K562 (cell line): ENCODE results near the gene PHF19. TPM values are rescaled to one million over a fixed set of nuclear protein-coding genes. Genes with fewer than 3 reads are reported as not detected.

Experiments
- ATAC-seq: fragments of 200-7000 bp; cut with Tn5 transposase; 3 replicates; pipeline ENCODE4 v1.9.1; 2020; ENCODE audit warnings: moderate library complexity
- BruUV-seq: library from RNA; stranded (reverse); fragments of 400-500 nt; replicated peaks from 2 replicates; lab custom pipeline; 2021; lab: Mats Ljungman, UMichigan
- CTCF ChIA-PET: fragments of 300-600 bp; formaldehyde crosslinking; extraction: SDS; loops from one replicate; lab custom pipeline; 2021; ENCODE audit warnings: low intra/inter-chr PET ratio; lab: Yijun Ruan, JAX
- POLR2A ChIA-PET: fragments of 300-600, 350-650 bp; sonication (Branson Sonifier 250); formaldehyde crosslinking; extraction: SDS; loops from one replicate; lab custom pipeline; 2021; ENCODE audit warnings: antibody characterized with exemption, inconsistent platforms; lab: Yijun Ruan, JAX
- DNase-seq, 4 experiments: peaks; one replicate each; pipeline versions ENCODE4 v3.0.0 to v3.0.0-alpha.2; 2011 to 2018; ENCODE audit warnings: low spot score in 3 of 4, mixed read lengths in 3 of 4; ENCODE audit errors: extremely low read depth in 1 of 4
- FAIRE-seq: peaks from 2 replicates; lab custom pipeline; 2011; peaks lifted over from hg19 to GRCh38; lab: Jason Lieb, UNC
- H2AFZ ChIP-seq: 2 replicates; pipeline ENCODE4 v1.6.0; 2011; ENCODE audit warnings: low read depth, low read length, control low read depth, inconsistent platforms
- H3K27ac ChIP-seq: fragments of 200-600 bp; 3 replicates; pipeline ENCODE4 v1.8.0; 2011; ENCODE audit warnings: low read depth, mild to moderate bottlenecking, control low read depth, inconsistent platforms, low read length, moderate library complexity, mixed read lengths; ENCODE audit errors: extremely low read depth
- H3K27me3 ChIP-seq, 2 experiments: fragments of 300-600 bp in 1 of 2; 2 replicates in 1 of 2; 3 replicates in 1 of 2; pipeline versions ENCODE4 v1.6.0 to v1.8.0; 2011; ENCODE audit warnings: inconsistent platforms in 2 of 2, low read length in 2 of 2, mild to moderate bottlenecking in 1 of 2, mixed read lengths in 1 of 2, moderate library complexity in 1 of 2; ENCODE audit not compliant: control insufficient read depth in 2 of 2, insufficient read depth in 2 of 2
- H3K36me3 ChIP-seq: fragments of 300-600 bp; 3 replicates; pipeline ENCODE4 v1.8.0; 2011; ENCODE audit warnings: mild to moderate bottlenecking, low read length, inconsistent platforms; ENCODE audit not compliant: control insufficient read depth, insufficient read depth
- H3K4me1 ChIP-seq, 2 experiments: fragments of 200-600 bp in 1 of 2; replicated peaks in 1 of 2; 2 replicates in 1 of 2; 3 replicates in 1 of 2; pipeline versions ENCODE4 v1.5.1 to v1.8.0; 2011; ENCODE audit warnings: inconsistent platforms in 2 of 2, low read length in 2 of 2, mild to moderate bottlenecking in 1 of 2, mixed read lengths in 1 of 2, moderate library complexity in 1 of 2; ENCODE audit not compliant: control insufficient read depth in 2 of 2, insufficient read depth in 2 of 2
- H3K4me2 ChIP-seq: 2 replicates; pipeline ENCODE4 v1.6.1; 2011; ENCODE audit warnings: low read length, control low read depth, inconsistent platforms, mixed read lengths; ENCODE audit not compliant: insufficient read depth
- H3K4me3 ChIP-seq: fragments of 200-600 bp; sonication (generic), shearing (Covaris generic); 2 replicates; pipeline ENCODE4 v1.5.1; 2016; ENCODE audit warnings: control low read depth, inconsistent platforms
- H3K79me2 ChIP-seq: fragments of 200-600 bp; 3 replicates; pipeline ENCODE4 v1.8.0; 2011; ENCODE audit warnings: low read length, inconsistent platforms; ENCODE audit not compliant: control insufficient read depth, insufficient read depth
- H3K9ac ChIP-seq, 2 experiments: 2 replicates each; pipeline versions ENCODE4 v1.6.0 to v1.6.1; 2011; ENCODE audit warnings: low read depth in 2 of 2, low read length in 2 of 2, control low read depth in 1 of 2, inconsistent platforms in 1 of 2, mild to moderate bottlenecking in 1 of 2, mixed read lengths in 1 of 2; ENCODE audit not compliant: insufficient read depth in 1 of 2
- H3K9me1 ChIP-seq: one replicate; pipeline ENCODE4 v1.6.0; 2011; ENCODE audit warnings: inconsistent platforms, mild to moderate bottlenecking, low read length, moderate library complexity; ENCODE audit not compliant: control insufficient read depth, insufficient read depth
- H3K9me3 ChIP-seq: replicated peaks from 2 replicates; pipeline ENCODE4 v1.5.1; 2011; ENCODE audit warnings: low read depth, low read length, inconsistent platforms; ENCODE audit not compliant: control insufficient read depth, insufficient read depth
- H4K20me1 ChIP-seq: replicated peaks from 2 replicates; pipeline ENCODE4 v1.6.1; 2011; ENCODE audit warnings: low read length, inconsistent platforms, mixed read lengths; ENCODE audit not compliant: control insufficient read depth, insufficient read depth
- COPS2 ChIP-seq: fragments of 450-650 bp; conservative IDR thresholded peaks from 2 replicates; pipeline ENCODE4 v1.6.1; 2016; ENCODE audit warnings: mild to moderate bottlenecking, moderate library complexity
- MCM3 ChIP-seq: fragments of 450-650 bp; IDR thresholded peaks from 2 replicates; pipeline ENCODE4 v1.6.1; 2016
- MTA1 ChIP-seq: fragments of 450-650 bp; IDR thresholded peaks from 2 replicates; pipeline ENCODE4 v1.6.1; 2017; ENCODE audit warnings: borderline replicate concordance
- MYC ChIP-seq, 2 experiments: fragments of 250-450 bp in 1 of 2; sonication (Bioruptor Pico) in 1 of 2; IDR thresholded peaks; 2 replicates each; pipeline versions ENCODE4 v1.5.1 to v1.6.1; 2012 to 2021; ENCODE audit warnings: low read depth in 2 of 2, borderline replicate concordance in 1 of 2, improper control_type of control experiment in 1 of 2, low read length in 1 of 2, mild to moderate bottlenecking in 1 of 2, moderate library complexity in 1 of 2
- NEUROD1 ChIP-seq: fragments of 150-350 bp; IDR thresholded peaks from 2 replicates; pipeline ENCODE4 v1.6.1; 2014; ENCODE audit warnings: borderline replicate concordance, low read length, low read depth; ENCODE audit not compliant: partially characterized antibody
- POLR2B ChIP-seq: fragments of 450-650 bp; IDR thresholded peaks from 2 replicates; pipeline ENCODE4 v1.6.1; 2018; ENCODE audit warnings: low read depth; ENCODE audit not compliant: partially characterized antibody
- PRPF4 ChIP-seq: fragments of 200-400 bp; formaldehyde crosslinking; IDR thresholded peaks from one replicate; pipeline ENCODE4 v1.6.1; 2017; ENCODE audit warnings: low read length, low read depth, mild to moderate bottlenecking; ENCODE audit not compliant: insufficient read depth, poor library complexity, severe bottlenecking
- SIX5 ChIP-seq, 2 experiments: IDR thresholded peaks; 2 replicates each; pipeline ENCODE4 v1.6.1; 2011; ENCODE audit warnings: low read length in 2 of 2, borderline replicate concordance in 1 of 2, low read depth in 1 of 2, mild to moderate bottlenecking in 1 of 2, moderate library complexity in 1 of 2; ENCODE audit not compliant: insufficient read depth in 1 of 2
- SNIP1 ChIP-seq: fragments of 450-650 bp; IDR thresholded peaks from 2 replicates; pipeline ENCODE4 v1.7.1; 2017; ENCODE audit warnings: low read depth, mild to moderate bottlenecking
- TBL1XR1 ChIP-seq, 2 experiments: IDR thresholded peaks; 2 replicates each; pipeline ENCODE4 v1.6.1; 2012; ENCODE audit warnings: improper control_type of control experiment in 2 of 2, low read length in 2 of 2, mild to moderate bottlenecking in 1 of 2
- ZNF717 ChIP-seq: fragments of 250-450 bp; sonication (Bioruptor Pico); IDR thresholded peaks from 2 replicates; pipeline ENCODE4 v1.5.0; 2021
- WGBS: fragments of 100-300 bp; shearing (Covaris generic); methylation state at CpG from one replicate; pipeline ENCODE4 v1.1.6; 2016; ENCODE audit warnings: low coverage, mixed read lengths; ENCODE audit not compliant: insufficient coverage; ENCODE audit errors: missing lambda C conversion rate; 5-methylcytosine and 5-hydroxymethylcytosine counted together
- in situ Hi-C: fragments of 300-500 bp; cut with MboI; formaldehyde crosslinking; loops from 4 replicates; pipeline ENCODE4 v1.15.0; 2018; ENCODE audit warnings: inconsistent platforms, mixed read lengths
- intact Hi-C: fragments of 100-400 bp; cut with micrococcal nuclease; formaldehyde crosslinking; loops from 2 replicates; pipeline ENCODE4 v1.14.2; 2022
- polyA plus RNA-seq, 8 experiments: library from polyadenylated mRNA; depleted of rRNA in 4 of 8; stranded (reverse) in 5 of 8; unstranded in 3 of 8; fragments of >200 nt; fragmentation: Nextera tagmentation in 2 of 8; fragmentation: Illumina TruSeq in 1 of 8; extraction: Ambion mirVana in 2 of 8; extraction: Trizol in 1 of 8; gene quantifications; 2 replicates each; pipeline versions ENCODE4 v1.2.1 to v1.2.3, GENCODE V29; 2011 to 2014; ENCODE audit warnings: inconsistent platforms in 1 of 8, missing spikeins in 1 of 8
- total RNA-seq, 7 experiments: library from RNA; depleted of rRNA in 6 of 7; stranded (reverse); fragments of >200 nt in 6 of 7; fragmentation: Illumina TruSeq in 2 of 7; extraction: Trizol in 2 of 7; gene quantifications; 2 replicates each; pipeline versions ENCODE4 v1.2.1 to v1.2.3, GENCODE V29; 2011 to 2021; ENCODE audit warnings: low replicate concordance in 1 of 7
- TF ChIP-seq, protein P1 (sequence below): fragments of 250-450 bp; sonication (Bioruptor Pico); IDR thresholded peaks from 2 replicates; pipeline ENCODE4 v1.8.0; 2022; ENCODE audit warnings: inconsistent platforms, mild to moderate bottlenecking, moderate library complexity, borderline replicate concordance
- TF ChIP-seq, protein P2 (sequence below): fragments of 250-450 bp; sonication (Bioruptor Pico); IDR thresholded peaks from 2 replicates; pipeline ENCODE4 v1.8.0; 2022; ENCODE audit warnings: moderate library complexity, mild to moderate bottlenecking, inconsistent platforms
- TF ChIP-seq, protein P3 (sequence below): fragments of 450-650 bp; formaldehyde crosslinking; conservative IDR thresholded peaks from 2 replicates; pipeline ENCODE4 v1.4.0; 2022; ENCODE audit warnings: mild to moderate bottlenecking, missing genetic modification characterization
- TF ChIP-seq, protein P4 (sequence below), 3 experiments: IDR thresholded peaks in 2 of 3; conservative IDR thresholded peaks in 1 of 3; 2 replicates each; pipeline ENCODE4 v1.5.1; 2011 to 2012; ENCODE audit warnings: low read length in 3 of 3, mild to moderate bottlenecking in 3 of 3, control low read depth in 2 of 3, improper control_type of control experiment in 1 of 3, inconsistent platforms in 1 of 3, low read depth in 1 of 3, mixed read lengths in 1 of 3, moderate library complexity in 1 of 3; ENCODE audit not compliant: insufficient read depth in 2 of 3
- TF ChIP-seq, protein P5 (sequence below): fragments of 450-650 bp; formaldehyde crosslinking; IDR thresholded peaks from 2 replicates; pipeline ENCODE4 v1.4.0; 2022; ENCODE audit warnings: mild to moderate bottlenecking, moderate library complexity

PHF19 gene
- total and polyA plus RNA-seq, 9 of the 15 experiments (the other 6 are each of a cell fraction or from before 2014, with no cell fraction given): 95.8 to 403 (median 255) TPM

DNA sequence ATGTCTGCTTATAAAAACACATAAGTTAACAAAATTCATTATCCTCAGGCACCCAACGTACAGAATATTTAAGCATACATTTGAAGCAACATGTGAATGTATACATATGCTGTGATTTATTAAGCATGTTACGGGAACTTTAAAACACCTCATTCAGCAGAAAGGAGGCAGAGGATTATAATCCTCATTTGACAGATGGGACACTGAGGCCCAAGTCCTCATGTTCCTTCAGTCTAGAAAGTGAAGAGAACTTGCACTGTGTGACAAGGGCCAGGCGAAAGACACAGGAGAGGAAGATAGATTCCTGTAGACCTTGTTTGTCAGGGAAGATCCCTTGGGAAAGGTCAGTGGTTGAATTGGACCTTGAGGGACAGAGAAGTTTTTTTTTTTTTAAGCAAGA is 26.7 kb downstream of the PHF19 start:
- Histone ChIP-seq H3K4me2 (no peak overlapping the region), H3K36me3 (peaks cover 33% of the 10 kb centered on the region), H2AFZ (no peak overlapping the region), H3K9me3 (no peaks in the 10 kb centered on the region), H3K27ac (no peak overlapping the region), H3K4me3 (no peak overlapping the region), H3K9me1 (no peaks in the 10 kb centered on the region), H3K9ac (no peak overlapping the region), H4K20me1 (no peaks in the 10 kb centered on the region), H3K4me1 (peaks cover 0 to 17% of the 10 kb centered on the region in 2 experiments; a peak in 2 of 5 replicates), H3K27me3 (no peaks in the 10 kb centered on the region), H3K79me2 (no peaks in the 10 kb centered on the region)
- ChIA-PET POLR2A (interaction anchor here (1.0 to 3.2 kb wide), 8 partner anchors 9 to 47 kb away, joined by 3 to 13 read pairs (median 6); no protein-coding TSS in a partner anchor), CTCF (no interaction called here)
- ATAC-seq (no peak), DNase-seq (no peak), FAIRE-seq (no peak)
- TF ChIP-seq SIX5 (IDR thresholded peaks at IDR 0.05; ENCODE audit: borderline replicate concordance in 1 of 2, insufficient read depth in 1 of 2, low read depth in 1 of 2, low read length in 2 of 2) (no peak), MTA1 (no peak), SNIP1 (no peak), COPS2 (no peak), ZNF717 (CRISPR knock-in tag) (no peak), NEUROD1 (no peak), MYC (IDR thresholded peaks at IDR 0.05; ENCODE audit: low read depth, low read length) (no peak), MYC (CRISPR knock-in tag; IDR thresholded peaks at IDR 0.05; ENCODE audit: borderline replicate concordance, low read depth) (no peak), PRPF4 (no peak), TBL1XR1 (IDR thresholded peaks at IDR 0.05; ENCODE audit: low read length in 2 of 2) (0 out of 4 replicates have a peak, but pooled peaks of 1 of the 2 experiments have one; percentile 3), MCM3 (no peak), POLR2B (no peak)
- TF ChIP-seq, protein P1, sequence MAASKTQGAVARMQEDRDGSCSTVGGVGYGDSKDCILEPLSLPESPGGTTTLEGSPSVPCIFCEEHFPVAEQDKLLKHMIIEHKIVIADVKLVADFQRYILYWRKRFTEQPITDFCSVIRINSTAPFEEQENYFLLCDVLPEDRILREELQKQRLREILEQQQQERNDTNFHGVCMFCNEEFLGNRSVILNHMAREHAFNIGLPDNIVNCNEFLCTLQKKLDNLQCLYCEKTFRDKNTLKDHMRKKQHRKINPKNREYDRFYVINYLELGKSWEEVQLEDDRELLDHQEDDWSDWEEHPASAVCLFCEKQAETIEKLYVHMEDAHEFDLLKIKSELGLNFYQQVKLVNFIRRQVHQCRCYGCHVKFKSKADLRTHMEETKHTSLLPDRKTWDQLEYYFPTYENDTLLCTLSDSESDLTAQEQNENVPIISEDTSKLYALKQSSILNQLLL (CRISPR knock-in tag): peak; percentile 66; the same call in 1 of the 2 replicates
- TF ChIP-seq, protein P2, sequence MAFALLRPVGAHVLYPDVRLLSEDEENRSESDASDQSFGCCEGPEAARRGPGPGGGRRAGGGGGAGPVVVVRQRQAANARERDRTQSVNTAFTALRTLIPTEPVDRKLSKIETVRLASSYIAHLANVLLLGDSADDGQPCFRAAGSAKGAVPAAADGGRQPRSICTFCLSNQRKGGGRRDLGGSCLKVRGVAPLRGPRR (CRISPR knock-in tag): 0 out of 2 replicates have a peak, but pooled peaks have one; percentile 64
- TF ChIP-seq, protein P3, sequence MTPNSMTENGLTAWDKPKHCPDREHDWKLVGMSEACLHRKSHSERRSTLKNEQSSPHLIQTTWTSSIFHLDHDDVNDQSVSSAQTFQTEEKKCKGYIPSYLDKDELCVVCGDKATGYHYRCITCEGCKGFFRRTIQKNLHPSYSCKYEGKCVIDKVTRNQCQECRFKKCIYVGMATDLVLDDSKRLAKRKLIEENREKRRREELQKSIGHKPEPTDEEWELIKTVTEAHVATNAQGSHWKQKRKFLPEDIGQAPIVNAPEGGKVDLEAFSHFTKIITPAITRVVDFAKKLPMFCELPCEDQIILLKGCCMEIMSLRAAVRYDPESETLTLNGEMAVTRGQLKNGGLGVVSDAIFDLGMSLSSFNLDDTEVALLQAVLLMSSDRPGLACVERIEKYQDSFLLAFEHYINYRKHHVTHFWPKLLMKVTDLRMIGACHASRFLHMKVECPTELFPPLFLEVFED (CRISPR knock-in tag): 0 out of 2 replicates have a peak, but pooled peaks have one; percentile 70
- TF ChIP-seq, protein P4, sequence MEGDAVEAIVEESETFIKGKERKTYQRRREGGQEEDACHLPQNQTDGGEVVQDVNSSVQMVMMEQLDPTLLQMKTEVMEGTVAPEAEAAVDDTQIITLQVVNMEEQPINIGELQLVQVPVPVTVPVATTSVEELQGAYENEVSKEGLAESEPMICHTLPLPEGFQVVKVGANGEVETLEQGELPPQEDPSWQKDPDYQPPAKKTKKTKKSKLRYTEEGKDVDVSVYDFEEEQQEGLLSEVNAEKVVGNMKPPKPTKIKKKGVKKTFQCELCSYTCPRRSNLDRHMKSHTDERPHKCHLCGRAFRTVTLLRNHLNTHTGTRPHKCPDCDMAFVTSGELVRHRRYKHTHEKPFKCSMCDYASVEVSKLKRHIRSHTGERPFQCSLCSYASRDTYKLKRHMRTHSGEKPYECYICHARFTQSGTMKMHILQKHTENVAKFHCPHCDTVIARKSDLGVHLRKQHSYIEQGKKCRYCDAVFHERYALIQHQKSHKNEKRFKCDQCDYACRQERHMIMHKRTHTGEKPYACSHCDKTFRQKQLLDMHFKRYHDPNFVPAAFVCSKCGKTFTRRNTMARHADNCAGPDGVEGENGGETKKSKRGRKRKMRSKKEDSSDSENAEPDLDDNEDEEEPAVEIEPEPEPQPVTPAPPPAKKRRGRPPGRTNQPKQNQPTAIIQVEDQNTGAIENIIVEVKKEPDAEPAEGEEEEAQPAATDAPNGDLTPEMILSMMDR (IDR thresholded peaks at IDR 0.05 in 2 of 3, conservative IDR thresholded peaks at IDR 0.05 in 1 of 3; ENCODE audit: insufficient read depth in 2 of 3, low read depth in 1 of 3, low read length in 3 of 3): no peak
- TF ChIP-seq, protein P5, sequence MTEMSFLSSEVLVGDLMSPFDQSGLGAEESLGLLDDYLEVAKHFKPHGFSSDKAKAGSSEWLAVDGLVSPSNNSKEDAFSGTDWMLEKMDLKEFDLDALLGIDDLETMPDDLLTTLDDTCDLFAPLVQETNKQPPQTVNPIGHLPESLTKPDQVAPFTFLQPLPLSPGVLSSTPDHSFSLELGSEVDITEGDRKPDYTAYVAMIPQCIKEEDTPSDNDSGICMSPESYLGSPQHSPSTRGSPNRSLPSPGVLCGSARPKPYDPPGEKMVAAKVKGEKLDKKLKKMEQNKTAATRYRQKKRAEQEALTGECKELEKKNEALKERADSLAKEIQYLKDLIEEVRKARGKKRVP (CRISPR knock-in tag): no peak
- BruUV-seq: no TSS peak
- 81% methylated on average over 3 of the region's 3 CpGs for WGBS
- in situ Hi-C loops (no loop called here), intact Hi-C loops (no loop called here)
